Neural cell (in vitro differentiated cells): ENCODE measurements around the gene SLIT3.

Experiments
- MXI1 ChIP-seq: fragments of 450-650 bp; conservative IDR thresholded peaks from 2 replicates; pipeline ENCODE4 v1.6.1; 2014; ENCODE audit warnings: antibody characterized with exemption, mild to moderate bottlenecking; ENCODE audit not compliant: poor library complexity, severe bottlenecking
- TF ChIP-seq, protein P1 (sequence below): fragments of 450-650 bp; IDR thresholded peaks from 2 replicates; pipeline ENCODE4 v1.5.1; 2014; ENCODE audit warnings: antibody characterized with exemption, mild to moderate bottlenecking, moderate library complexity; ENCODE audit not compliant: poor library complexity, severe bottlenecking

DNA sequence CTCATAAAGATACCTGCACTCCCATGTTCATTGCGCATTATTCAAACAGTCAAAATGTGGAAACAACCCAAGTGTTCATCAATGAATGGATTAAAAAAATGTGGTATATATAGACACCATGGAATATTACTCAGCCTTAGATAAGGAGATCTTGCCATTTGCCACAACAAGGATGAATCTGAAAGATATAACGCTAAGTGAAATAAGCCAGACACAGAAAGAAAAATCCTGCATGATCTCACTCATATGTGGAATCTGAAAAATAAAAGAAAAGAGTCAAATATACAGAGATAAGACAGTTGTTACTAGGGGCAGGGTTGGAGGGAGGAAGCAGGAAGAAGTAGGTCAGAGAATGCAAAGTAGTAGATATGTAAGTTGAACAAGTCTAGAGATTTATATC, 17.6 kb upstream of the SLIT3 start:
- TF ChIP-seq, protein P1, sequence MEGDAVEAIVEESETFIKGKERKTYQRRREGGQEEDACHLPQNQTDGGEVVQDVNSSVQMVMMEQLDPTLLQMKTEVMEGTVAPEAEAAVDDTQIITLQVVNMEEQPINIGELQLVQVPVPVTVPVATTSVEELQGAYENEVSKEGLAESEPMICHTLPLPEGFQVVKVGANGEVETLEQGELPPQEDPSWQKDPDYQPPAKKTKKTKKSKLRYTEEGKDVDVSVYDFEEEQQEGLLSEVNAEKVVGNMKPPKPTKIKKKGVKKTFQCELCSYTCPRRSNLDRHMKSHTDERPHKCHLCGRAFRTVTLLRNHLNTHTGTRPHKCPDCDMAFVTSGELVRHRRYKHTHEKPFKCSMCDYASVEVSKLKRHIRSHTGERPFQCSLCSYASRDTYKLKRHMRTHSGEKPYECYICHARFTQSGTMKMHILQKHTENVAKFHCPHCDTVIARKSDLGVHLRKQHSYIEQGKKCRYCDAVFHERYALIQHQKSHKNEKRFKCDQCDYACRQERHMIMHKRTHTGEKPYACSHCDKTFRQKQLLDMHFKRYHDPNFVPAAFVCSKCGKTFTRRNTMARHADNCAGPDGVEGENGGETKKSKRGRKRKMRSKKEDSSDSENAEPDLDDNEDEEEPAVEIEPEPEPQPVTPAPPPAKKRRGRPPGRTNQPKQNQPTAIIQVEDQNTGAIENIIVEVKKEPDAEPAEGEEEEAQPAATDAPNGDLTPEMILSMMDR, result no peak
- TF ChIP-seq MXI1, result no peak
